ENCODE data around the gene FMO1.

The FMO1 gene

GRCh38 chr1:171248302-171248701 lies at the start of gene FMO1:
FMO1 (plus strand) TSS chr1:171248494; CDS start chr1:171258088, 9,594 bp downstream.
- peaks cover 3% of the 10 kb centered on the region; the same call in 1 of the 2 replicates for H3K27me3 ChIP-seq (ENCODE audit: control insufficient read depth, insufficient read depth, low read length)
- H3K9ac ChIP-seq (ENCODE audit: low read depth, low read length), result no peak within 1 kb of the TSS
- H3K4me1 ChIP-seq (ENCODE audit: control insufficient read depth, insufficient read depth, low read length), result peaks cover 6% of the 10 kb centered on the region
- no peaks in the 10 kb centered on the region for H3K9me3 ChIP-seq (ENCODE audit: control insufficient read depth, insufficient read depth, low read length)
- no peak within 1 kb of the TSS for H3K27ac ChIP-seq (ENCODE audit: low read depth, low read length)
- no peak within 1 kb of the TSS for H3K4me3 ChIP-seq (ENCODE audit: low read depth, low read length)
- H3K36me3 ChIP-seq (ENCODE audit: control insufficient read depth, insufficient read depth, low read length), result no peaks in the 10 kb centered on the region

GRCh38 chr1:171204296-171204695 lies 44.0 kb upstream of the FMO1 start:
- no peaks in the 10 kb centered on the region for H3K36me3 ChIP-seq (ENCODE audit: control insufficient read depth, insufficient read depth, low read length)
- H3K4me1 ChIP-seq (ENCODE audit: control insufficient read depth, insufficient read depth, low read length), result no peaks in the 10 kb centered on the region
- H3K4me3 ChIP-seq (ENCODE audit: low read depth, low read length), result no peak overlapping the region
- no peaks in the 10 kb centered on the region for H3K27me3 ChIP-seq (ENCODE audit: control insufficient read depth, insufficient read depth, low read length)
- no peak overlapping the region for H3K27ac ChIP-seq (ENCODE audit: low read depth, low read length)
- no peaks in the 10 kb centered on the region for H3K9me3 ChIP-seq (ENCODE audit: control insufficient read depth, insufficient read depth, low read length)
- H3K9ac ChIP-seq (ENCODE audit: low read depth, low read length), result no peak overlapping the region

- H3K27me3 ChIP-seq (ENCODE audit: control insufficient read depth, insufficient read depth, low read length), result no peaks in the 10 kb centered on the region
- H3K9ac ChIP-seq (ENCODE audit: low read depth, low read length), result no peak overlapping the region
- H3K4me1 ChIP-seq (ENCODE audit: control insufficient read depth, insufficient read depth, low read length), result peaks cover 11% of the 10 kb centered on the region
- no peaks in the 10 kb centered on the region for H3K9me3 ChIP-seq (ENCODE audit: control insufficient read depth, insufficient read depth, low read length)
- no peaks in the 10 kb centered on the region for H3K36me3 ChIP-seq (ENCODE audit: control insufficient read depth, insufficient read depth, low read length)
- H3K4me3 ChIP-seq (ENCODE audit: low read depth, low read length), result no peak overlapping the region
- H3K27ac ChIP-seq (ENCODE audit: low read depth, low read length), result no peak overlapping the region
Observed at GRCh38 chr1:171206204-171206977, 41.9 kb upstream of the FMO1 start.

- Histone ChIP-seq H3K4me1 (ENCODE audit: control insufficient read depth, insufficient read depth, low read length) (peaks cover 12% of the 10 kb centered on the region), H3K9ac (ENCODE audit: low read depth, low read length) (no peak overlapping the region), H3K27ac (ENCODE audit: low read depth, low read length) (no peak overlapping the region), H3K36me3 (ENCODE audit: control insufficient read depth, insufficient read depth, low read length) (no peaks in the 10 kb centered on the region), H3K9me3 (ENCODE audit: control insufficient read depth, insufficient read depth, low read length) (no peaks in the 10 kb centered on the region), H3K27me3 (ENCODE audit: control insufficient read depth, insufficient read depth, low read length) (no peaks in the 10 kb centered on the region), H3K4me3 (ENCODE audit: low read depth, low read length) (no peak overlapping the region)
Observed at GRCh38 chr1:171206978-171207355, 41.3 kb upstream of the FMO1 start.

GRCh38 chr1:171207377-171207776 lies 40.9 kb upstream of the FMO1 start:
- Histone ChIP-seq H3K27ac (ENCODE audit: low read depth, low read length) (no peak overlapping the region), H3K36me3 (ENCODE audit: control insufficient read depth, insufficient read depth, low read length) (no peaks in the 10 kb centered on the region), H3K4me1 (ENCODE audit: control insufficient read depth, insufficient read depth, low read length) (peaks cover 12% of the 10 kb centered on the region), H3K27me3 (ENCODE audit: control insufficient read depth, insufficient read depth, low read length) (no peaks in the 10 kb centered on the region), H3K9ac (ENCODE audit: low read depth, low read length) (no peak overlapping the region), H3K9me3 (ENCODE audit: control insufficient read depth, insufficient read depth, low read length) (no peaks in the 10 kb centered on the region), H3K4me3 (ENCODE audit: low read depth, low read length) (no peak overlapping the region)

GRCh38 chr1:171210355-171210754 lies 37.9 kb upstream of the FMO1 start:
- no peaks in the 10 kb centered on the region for H3K27me3 ChIP-seq (ENCODE audit: control insufficient read depth, insufficient read depth, low read length)
- H3K27ac ChIP-seq (ENCODE audit: low read depth, low read length), result peak overlapping the region; percentile 42
- no peak overlapping the region for H3K9ac ChIP-seq (ENCODE audit: low read depth, low read length)
- H3K36me3 ChIP-seq (ENCODE audit: control insufficient read depth, insufficient read depth, low read length), result no peaks in the 10 kb centered on the region
- H3K9me3 ChIP-seq (ENCODE audit: control insufficient read depth, insufficient read depth, low read length), result no peaks in the 10 kb centered on the region
- peaks cover 22% of the 10 kb centered on the region for H3K4me1 ChIP-seq (ENCODE audit: control insufficient read depth, insufficient read depth, low read length)
- H3K4me3 ChIP-seq (ENCODE audit: low read depth, low read length), result no peak overlapping the region

- peaks cover 22% of the 10 kb centered on the region for H3K4me1 ChIP-seq (ENCODE audit: control insufficient read depth, insufficient read depth, low read length)
- H3K27me3 ChIP-seq (ENCODE audit: control insufficient read depth, insufficient read depth, low read length), result no peaks in the 10 kb centered on the region
- peaks cover 2% of the 10 kb centered on the region; the same call in 1 of the 2 replicates for H3K9me3 ChIP-seq (ENCODE audit: control insufficient read depth, insufficient read depth, low read length)
- H3K4me3 ChIP-seq (ENCODE audit: low read depth, low read length), result no peak overlapping the region
- H3K36me3 ChIP-seq (ENCODE audit: control insufficient read depth, insufficient read depth, low read length), result no peaks in the 10 kb centered on the region
- no peak overlapping the region for H3K27ac ChIP-seq (ENCODE audit: low read depth, low read length)
- H3K9ac ChIP-seq (ENCODE audit: low read depth, low read length), result no peak overlapping the region
Observed at GRCh38 chr1:171212607-171213351, 35.5 kb upstream of the FMO1 start.

GRCh38 chr1:171213559-171214454 lies 34.5 kb upstream of the FMO1 start:
- Histone ChIP-seq H3K4me3 (ENCODE audit: low read depth, low read length) (no peak overlapping the region), H3K27ac (ENCODE audit: low read depth, low read length) (peak overlapping the region; percentile 44), H3K27me3 (ENCODE audit: control insufficient read depth, insufficient read depth, low read length) (no peaks in the 10 kb centered on the region), H3K9me3 (ENCODE audit: control insufficient read depth, insufficient read depth, low read length) (peaks cover 9% of the 10 kb centered on the region; the same call in 1 of the 2 replicates), H3K9ac (ENCODE audit: low read depth, low read length) (no peak overlapping the region), H3K36me3 (ENCODE audit: control insufficient read depth, insufficient read depth, low read length) (no peaks in the 10 kb centered on the region), H3K4me1 (ENCODE audit: control insufficient read depth, insufficient read depth, low read length) (peaks cover 31% of the 10 kb centered on the region)

- no peaks in the 10 kb centered on the region for H3K36me3 ChIP-seq (ENCODE audit: control insufficient read depth, insufficient read depth, low read length)
- H3K27ac ChIP-seq (ENCODE audit: low read depth, low read length), result no peak overlapping the region
- peaks cover 9% of the 10 kb centered on the region; the same call in 1 of the 2 replicates for H3K9me3 ChIP-seq (ENCODE audit: control insufficient read depth, insufficient read depth, low read length)
- H3K4me3 ChIP-seq (ENCODE audit: low read depth, low read length), result no peak overlapping the region; the same call in 1 of the 2 replicates
- peaks cover 44% of the 10 kb centered on the region for H3K4me1 ChIP-seq (ENCODE audit: control insufficient read depth, insufficient read depth, low read length)
- no peak overlapping the region for H3K9ac ChIP-seq (ENCODE audit: low read depth, low read length)
- no peaks in the 10 kb centered on the region for H3K27me3 ChIP-seq (ENCODE audit: control insufficient read depth, insufficient read depth, low read length)
Observed at GRCh38 chr1:171217658-171218443, 30.4 kb upstream of the FMO1 start.

- Histone ChIP-seq H3K4me3 (ENCODE audit: low read depth, low read length) (no peak overlapping the region), H3K9ac (ENCODE audit: low read depth, low read length) (no peak overlapping the region), H3K27me3 (ENCODE audit: control insufficient read depth, insufficient read depth, low read length) (no peaks in the 10 kb centered on the region), H3K9me3 (ENCODE audit: control insufficient read depth, insufficient read depth, low read length) (peaks cover 9% of the 10 kb centered on the region; the same call in 1 of the 2 replicates), H3K4me1 (ENCODE audit: control insufficient read depth, insufficient read depth, low read length) (peaks cover 44% of the 10 kb centered on the region), H3K27ac (ENCODE audit: low read depth, low read length) (peak overlapping the region; percentile 97), H3K36me3 (ENCODE audit: control insufficient read depth, insufficient read depth, low read length) (no peaks in the 10 kb centered on the region)
Observed at GRCh38 chr1:171218661-171219060, 29.6 kb upstream of the FMO1 start.
